Endometrium (tissue), 2 donors: Measurements from ENCODE around the gene CGNL1.

Experiments used
- FAIRE-seq: peaks from 2 replicates; lab custom pipeline; 2012; peaks lifted over from hg19 to GRCh38; lab: Jason Lieb, UNC
- donor health status: control.
- donor health status: control.

The CGNL1 gene

DNA sequence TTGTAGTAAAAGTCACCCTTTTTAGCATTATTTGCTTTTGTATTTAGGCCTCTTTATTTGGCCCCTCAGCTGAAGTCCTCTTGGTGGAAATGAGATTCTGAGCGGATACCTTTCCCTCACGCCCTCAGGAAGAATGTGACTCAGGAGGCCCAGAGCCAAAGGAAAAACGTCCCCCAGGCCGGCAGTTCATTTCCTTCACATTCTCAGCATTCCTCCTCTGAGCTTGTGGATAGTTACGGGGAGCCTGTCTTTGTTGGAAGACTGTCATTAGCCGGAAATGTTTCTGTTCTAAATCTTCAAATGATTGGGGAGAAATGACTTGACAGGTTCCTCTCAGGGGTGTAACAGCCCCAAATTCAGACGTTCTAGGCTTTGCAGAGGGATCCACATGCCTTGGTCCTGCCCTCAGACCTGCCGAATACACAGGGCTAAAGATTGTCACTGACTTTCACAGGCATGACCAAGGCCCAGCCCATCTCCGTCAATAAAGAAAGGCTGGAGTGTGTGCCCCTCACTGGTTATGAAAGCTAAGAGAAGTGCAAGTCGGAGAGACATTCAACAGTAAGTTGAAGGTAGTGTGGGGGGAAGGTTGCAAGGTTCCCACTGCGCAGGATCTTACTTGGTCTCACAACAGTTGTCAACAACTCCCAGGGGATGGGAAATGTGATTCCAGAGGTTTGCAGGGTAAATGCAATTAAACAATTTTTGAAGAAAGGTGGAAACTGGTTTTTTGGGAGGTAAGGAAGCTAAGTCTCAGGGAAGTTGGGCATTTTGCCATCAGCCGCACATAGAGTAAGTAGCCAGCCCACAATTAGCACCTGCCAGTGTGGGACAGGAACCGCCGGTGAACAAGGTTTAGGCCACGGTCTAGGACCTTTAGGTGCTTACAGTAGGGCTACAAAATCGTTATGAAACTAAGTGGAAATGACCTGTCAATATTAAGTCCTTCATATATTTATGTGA is 175.7 kb downstream of the CGNL1 start:
- no peak for FAIRE-seq

DNA sequence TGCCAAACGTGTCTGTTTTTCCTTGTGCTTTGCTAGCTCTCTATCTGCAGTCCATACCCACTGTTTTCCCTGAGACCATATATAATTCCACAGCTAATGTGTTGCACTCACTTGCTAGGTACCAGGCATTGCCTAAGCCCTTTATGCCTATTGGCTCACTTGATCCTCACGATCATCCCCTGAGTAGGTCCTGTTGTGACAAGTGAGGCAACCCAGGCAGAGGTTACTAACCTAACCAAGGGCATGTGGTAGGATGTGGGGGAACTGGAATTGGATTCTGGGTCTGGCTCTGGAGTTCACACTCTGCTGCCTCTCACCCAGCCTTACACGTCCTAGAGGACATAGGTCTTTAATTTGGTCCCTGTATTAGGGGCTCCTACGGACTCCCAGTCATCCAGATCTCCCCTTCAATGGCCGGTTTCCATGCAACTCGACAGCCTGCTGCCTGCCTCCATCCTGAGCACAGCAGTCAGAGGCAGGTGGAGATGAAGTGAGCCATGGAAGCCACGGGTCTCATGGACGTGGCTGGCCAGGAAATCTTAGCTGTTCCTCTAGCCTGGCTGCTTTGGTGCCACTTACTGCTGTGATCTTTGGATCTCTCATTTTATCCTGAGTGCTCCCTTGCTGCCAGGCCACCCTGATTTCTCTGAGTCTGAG is 176.5 kb downstream of the CGNL1 start:
- no peak for FAIRE-seq

DNA sequence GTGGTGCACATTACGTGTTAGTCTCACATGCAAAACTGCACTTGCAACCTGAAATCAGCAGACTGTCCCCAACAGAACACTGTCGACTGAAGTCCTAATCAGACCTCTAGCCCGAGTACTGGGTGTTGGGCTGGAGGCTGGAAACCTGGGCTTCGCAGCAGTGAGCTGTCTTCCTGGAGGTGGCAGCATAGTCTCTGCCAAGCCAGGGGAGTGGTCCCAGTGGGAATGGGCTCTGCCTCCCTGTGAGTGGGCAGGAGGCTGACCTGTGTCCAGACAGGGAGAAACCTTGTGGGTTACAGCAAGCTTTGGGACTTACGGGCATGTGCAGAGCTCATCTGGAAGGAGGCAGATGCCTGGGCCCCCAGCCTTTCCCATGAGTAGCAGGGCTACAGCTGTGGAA is 177.2 kb downstream of the CGNL1 start:
- FAIRE-seq, result no peak

DNA sequence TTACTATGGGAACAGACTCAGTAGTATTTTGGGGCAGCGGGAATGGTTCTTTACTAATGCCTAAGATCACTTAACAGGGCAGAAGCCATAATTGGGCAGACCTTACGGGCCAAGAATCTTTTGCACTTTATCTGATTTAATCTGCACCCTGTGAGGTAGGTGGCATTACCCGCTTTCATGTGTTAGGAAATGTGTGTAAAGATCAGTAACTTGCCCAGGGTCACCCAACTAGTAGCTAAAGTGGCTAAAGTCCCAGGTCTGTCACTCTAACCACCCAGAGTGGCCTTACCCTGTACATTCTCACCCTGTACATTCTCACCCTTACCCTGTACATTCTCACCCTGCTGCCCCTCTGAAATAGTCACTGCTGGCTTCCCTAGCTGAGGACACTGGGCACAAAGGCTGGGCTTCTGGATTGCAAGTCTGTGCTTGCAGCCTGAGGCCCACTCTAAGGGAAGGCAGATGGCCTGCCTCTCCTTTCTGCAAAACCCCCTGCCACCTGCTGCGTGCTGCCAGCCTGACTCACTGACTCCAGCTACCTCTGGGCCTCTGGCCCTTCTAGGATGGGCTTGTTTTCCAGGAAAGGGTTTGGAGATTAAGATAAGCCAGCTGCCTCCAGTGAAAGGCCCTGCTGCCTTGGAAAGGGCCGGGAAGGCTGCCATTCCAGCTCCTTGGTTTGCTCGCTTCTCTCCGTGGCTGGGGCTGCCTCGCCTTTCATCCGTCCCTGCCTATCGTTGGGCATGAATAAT is 177.9 kb downstream of the CGNL1 start:
- no peak for FAIRE-seq

DNA sequence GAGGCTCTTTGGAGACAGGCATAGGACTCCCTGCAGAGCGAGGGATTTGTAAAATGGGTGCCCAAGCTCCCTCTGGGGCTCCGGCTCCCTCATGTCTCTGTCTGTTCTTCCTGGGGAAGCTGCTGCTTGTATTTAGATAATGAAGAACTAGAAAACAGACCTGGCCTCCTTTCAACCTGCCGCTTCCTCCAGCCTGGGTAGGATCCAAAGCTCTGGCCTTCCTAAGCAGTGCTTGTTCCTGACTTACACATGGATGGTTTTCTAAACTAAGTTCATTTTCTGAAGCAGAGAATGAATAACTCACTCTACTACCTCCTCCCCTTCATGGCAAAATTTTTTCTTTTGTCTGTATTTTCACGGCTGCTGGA is 178.5 kb downstream of the CGNL1 start:
- no peak for FAIRE-seq

DNA sequence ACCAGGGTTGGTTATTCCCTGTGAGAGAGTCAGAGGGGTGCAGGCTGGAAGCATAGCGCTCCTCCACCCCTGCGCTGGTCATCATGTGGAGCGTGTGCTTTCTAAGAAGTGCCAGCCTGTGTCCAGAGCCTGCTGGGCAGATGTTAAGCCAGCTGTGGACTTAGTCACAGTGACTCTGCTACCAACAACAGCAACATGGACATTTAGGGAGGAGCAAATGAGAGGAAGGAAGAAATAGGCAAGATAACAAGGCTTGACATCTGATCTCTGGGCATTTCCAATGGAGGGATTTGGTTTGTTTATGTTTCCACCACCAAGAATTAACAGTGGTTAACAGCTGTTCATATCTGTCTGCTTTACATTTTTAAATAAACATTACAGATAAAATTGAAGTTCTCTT is 179.0 kb downstream of the CGNL1 start:
- FAIRE-seq, result no peak

DNA sequence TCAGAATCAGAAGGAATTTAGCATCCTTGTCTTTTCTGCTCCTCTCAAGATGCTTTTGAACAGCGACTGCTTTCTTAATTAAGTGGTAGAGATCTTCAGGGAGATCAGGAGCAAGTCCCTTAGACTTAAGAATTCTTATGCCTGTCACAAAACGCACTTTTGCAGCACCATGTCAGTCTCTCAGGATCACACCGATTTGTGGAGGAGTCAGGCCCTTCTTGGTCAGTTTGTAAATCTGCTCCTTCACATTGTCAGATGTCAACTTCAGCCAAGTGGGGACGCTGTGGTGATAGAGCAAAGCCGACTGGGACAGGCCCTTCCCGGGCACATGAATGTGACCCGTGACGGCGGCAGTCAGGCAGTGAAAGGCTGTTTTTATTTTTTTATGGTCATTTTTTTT is 179.7 kb downstream of the CGNL1 start:
- FAIRE-seq, result no peak

DNA sequence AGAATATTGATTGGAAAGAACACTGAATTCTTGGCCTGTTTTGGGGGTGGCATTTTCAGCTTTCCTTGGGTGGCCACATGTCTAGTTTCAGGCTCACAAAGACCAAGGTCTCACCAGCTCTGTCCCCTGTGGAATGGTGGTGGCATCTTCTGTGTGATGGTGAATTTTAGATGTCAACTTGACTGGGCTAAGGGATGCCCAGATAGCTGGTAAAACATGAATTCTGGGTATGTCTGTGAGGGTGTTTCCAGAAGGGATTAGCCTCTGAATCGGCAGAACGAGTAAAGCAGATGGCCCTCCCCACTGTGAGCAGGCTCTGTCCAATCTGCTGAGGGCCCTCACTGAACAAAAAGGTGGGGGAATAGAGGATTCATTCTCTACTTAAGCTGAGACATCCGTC is 181.0 kb downstream of the CGNL1 start:
- FAIRE-seq, result no peak

DNA sequence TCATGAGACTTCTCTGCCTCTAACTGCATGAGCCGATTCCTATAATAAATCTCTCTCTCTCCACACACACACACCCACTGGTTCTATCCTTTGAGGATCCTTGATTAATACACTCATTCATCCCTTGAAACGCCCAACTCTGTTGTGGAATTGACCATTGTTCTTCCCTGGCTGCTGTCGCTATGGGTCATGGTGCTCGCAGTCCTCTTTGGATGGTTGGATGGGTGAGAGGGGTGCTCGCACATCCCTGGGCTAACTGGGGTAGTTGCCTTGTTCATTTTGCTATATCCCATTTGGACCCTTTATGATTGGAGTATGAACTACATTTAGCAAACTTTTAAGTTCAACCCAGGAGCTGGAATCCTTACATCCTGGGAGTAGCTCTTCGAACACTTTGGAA is 181.5 kb downstream of the CGNL1 start:
- FAIRE-seq, result no peak

DNA sequence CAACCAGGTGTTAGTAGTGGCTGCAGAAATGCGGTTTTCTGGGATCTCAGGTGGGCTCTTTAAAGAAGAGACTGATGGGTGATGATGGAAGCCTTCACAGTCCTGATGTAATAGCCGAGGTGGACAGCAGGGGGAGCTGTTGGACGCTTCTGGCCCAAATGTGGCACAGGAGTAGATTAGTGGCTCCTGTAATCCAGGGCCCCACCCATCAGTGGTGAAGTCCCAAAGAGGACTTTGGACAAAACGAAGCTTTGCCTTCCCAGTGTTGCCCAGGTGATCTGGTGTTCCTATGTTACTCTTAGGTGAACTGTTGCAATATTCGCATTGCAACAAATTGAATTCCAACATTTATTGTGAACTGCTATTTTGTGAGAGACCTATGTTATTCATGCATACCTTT is 183.6 kb downstream of the CGNL1 start:
- no peak for FAIRE-seq

DNA sequence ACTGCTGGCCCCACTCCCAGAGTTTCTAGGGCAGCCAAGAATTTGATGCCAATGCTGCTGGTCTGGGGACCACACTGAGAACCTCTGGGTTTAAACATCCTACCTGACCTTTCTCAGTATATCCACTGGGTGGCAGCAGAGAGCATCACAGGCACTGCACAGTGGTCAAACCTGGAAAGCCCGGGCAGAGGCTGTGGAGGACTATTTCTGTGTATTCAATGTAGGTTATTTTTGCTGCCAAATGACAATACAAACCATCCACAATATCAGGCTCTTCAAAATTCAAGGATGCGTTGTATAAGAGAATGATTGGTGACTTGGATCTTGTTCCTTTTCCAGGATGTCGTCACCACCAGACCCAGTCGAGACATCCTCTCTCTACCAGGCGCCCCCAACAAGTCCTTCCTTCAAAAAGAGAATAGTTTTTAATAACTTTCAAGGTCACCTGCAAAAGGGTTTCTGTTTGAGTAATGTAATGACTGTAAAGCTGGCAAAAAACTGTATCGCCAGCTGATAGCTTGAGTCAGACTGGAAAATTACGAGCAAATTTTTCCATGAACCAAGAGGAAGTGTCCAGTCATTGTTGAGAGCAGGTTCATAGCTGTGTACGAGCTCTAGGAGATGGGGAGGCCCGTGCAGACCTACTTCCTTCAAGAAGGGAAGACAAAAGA is 184.9 kb downstream of the CGNL1 start:
- FAIRE-seq, result peak; percentile 66

DNA sequence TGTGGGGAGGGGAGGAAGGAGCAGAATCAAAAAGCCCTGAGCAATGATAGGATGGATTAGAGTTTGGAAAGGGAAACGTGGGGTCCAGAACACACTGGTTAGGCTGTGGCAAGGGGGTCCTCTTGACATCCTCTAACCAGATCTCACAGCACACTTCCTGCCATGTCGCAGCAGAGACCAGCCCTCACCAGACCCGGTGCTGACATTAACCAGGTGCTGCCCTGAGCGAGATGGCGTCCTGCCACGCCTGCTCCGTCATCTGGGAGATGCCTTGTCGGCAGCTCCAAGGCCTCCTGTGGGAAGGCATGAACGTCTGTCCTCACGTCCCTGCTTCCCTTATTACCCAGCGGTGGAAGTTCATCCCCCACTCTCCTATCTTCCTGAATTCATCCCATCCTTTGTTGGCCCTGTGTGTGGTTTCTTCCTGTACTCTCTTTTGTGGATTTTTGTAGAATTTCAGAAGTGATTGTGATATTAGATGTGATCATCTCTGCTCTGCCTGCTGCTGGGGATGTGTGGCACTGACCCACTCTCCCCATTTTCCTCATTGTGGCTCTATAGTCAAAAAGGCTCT is 186.0 kb downstream of the CGNL1 start:
- FAIRE-seq, result no peak

DNA sequence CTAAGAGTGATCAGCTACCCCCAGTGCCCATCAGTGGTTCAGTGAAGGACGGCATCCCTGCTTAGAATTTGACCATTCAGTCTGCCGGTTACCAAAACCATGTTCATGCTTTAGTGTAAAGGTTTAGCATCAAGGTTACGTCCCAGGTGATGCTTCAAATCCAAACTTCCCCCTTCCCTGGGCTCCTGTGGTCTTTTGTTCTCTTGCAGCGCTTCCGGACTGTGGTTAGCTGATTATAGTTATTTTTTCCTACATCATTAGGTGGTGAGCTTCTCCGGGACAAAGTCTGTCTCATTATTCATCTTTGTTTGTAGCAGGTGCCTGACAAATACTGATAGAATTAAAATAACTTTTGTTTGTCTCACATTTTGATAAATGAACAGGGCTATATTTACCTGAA is 187.1 kb downstream of the CGNL1 start:
- FAIRE-seq, result no peak

DNA sequence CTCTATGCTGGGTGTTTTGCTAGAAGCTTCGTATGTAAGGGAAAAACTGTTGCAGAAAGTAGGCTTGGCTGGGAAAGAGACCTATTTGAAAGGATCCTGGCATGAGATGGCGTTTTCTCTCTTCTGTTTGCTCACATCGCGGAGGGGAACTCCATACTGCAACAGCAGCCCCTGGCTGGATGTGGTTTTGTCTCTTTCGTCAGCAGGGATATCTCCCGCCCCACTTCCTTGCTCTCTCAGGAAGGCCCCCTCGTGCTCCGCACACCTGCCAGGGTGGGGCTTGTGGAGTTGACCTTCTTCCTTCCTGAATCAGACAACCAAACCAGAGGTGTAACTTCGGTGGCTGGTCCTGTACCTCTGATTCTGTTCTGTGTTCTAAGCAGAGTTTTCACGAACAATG is 189.0 kb downstream of the CGNL1 start:
- no peak for FAIRE-seq

DNA sequence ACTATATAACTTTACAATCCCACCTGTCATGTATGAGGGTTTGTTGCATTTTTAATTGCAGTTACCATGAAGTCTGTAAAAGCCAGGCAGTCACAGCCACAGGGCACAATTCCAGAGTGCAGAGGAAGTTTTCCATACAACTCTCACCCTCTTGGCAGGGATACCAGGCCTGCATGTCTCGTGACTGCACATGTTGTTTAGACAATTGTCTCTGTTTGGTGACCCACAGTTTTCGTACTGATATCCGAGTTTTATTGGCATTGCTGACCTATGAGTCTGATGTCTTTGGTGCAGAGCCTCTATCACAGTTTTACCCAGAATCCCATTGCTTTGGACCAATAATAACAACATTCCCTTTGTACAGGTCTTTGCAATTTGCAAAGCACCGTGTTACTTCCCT is 190.5 kb downstream of the CGNL1 start:
- FAIRE-seq, result no peak

DNA sequence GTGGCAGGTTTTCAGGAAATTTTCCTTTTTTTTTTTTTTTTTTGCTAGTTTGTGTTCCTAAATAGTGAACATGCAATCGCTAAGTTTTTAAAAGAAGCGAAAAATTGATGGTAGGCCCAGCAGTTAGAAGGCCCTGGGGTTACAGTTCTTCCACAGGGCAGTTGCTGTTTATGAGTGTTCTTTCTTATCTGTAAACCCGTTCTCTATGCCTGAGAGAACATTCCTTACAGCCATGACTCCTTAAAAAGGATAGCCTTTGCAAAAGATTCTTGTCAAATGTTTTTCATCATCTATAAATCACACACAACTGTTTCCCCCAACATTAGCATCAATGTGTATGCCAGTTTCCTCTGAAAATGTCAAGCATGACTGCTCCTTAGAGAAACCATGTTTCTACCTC is 191.6 kb downstream of the CGNL1 start:
- FAIRE-seq, result no peak

DNA sequence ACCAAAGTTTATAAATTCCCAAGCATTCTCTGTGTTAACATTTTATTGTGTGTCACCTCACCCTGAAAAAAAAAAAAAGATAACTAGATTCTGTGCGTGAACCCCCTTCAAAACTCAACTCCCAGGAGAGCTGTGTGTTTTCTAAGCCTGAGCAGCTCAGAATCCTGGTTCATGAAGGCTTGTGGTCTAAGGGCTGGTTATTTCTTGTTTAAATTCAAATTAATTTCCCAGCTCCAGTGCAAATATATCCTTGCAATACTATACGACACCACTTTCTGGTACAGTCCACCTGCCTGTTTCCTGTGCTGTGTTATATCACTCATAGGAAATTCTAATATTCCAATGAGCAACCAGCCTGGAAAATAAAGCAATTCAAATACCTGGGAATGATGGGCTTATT is 192.0 kb downstream of the CGNL1 start:
- FAIRE-seq, result no peak

DNA sequence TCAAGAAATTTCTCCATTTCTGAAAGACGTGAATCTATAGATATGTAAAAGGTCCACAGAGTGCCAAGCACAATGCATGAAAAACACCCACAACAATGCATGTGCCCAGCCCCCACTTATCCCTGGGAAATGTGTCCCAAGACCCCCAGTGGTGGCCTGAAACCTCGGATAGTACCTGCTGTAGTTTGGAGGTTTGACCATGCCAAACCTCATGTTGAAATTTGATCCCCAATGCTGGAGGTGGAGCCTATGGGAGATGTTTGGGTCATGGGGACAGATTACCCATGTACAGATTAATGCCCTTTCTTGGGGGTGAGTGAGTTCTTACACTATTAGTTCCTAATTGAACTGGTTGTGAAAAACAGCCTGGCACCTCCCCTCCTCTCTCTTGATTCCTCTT is 194.0 kb downstream of the CGNL1 start:
- no peak for FAIRE-seq

DNA sequence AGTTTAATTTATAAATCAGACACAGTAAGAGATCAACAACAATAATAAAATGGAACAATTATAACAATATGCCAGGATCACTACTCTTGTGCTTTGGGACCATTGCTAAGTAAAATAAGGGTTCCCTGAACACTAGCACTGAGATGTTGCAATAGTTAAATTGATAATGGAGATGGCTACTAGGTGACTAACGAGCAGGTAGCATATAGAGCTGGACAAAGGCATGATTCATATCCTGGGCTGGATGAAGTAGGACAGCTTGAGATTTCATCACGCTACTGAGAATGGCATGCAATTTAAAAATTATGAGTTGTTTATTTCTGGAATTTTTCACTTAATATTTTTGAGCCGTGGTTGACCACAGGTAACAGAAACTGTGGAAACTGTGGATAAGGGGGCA is 194.7 kb downstream of the CGNL1 start:
- no peak for FAIRE-seq

DNA sequence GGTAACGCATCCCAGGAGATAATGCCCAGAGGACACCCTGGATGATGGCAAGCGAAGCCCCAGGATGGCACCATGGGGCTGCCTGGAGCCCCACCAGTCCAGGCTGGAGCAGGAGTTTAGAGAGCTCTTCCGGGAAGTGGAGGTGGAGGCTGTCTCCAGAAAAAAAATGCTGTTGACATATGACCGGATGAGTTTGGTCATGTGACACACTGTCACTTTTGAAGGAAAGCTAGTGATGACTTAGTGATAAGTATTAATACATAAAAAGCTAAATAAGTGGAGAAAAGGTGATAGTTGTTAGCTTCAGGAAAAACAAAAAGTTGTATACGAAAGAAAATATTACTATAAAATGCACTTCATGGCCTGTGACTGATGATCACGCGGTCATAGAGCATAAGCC is 195.4 kb downstream of the CGNL1 start:
- FAIRE-seq, result no peak

DNA sequence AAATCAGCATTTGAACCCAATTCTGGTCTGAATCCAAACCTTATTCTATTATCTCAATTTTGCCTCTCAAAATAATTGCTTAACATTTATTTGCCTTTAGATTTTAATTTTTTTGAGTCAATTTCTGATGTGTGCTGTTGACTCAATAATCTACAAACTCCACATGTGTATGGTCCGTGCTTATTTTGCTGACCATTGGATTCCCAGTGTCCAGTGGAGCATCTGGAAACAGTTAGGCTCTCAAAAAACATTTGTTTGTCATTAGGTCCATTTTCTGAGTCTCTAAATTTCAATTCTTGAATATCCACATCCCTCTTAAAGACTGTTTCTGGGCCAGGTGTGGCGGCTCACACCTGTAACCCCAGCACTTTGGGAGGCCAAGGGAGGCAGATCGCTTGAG is 196.2 kb downstream of the CGNL1 start:
- peak; percentile 97 for FAIRE-seq

DNA sequence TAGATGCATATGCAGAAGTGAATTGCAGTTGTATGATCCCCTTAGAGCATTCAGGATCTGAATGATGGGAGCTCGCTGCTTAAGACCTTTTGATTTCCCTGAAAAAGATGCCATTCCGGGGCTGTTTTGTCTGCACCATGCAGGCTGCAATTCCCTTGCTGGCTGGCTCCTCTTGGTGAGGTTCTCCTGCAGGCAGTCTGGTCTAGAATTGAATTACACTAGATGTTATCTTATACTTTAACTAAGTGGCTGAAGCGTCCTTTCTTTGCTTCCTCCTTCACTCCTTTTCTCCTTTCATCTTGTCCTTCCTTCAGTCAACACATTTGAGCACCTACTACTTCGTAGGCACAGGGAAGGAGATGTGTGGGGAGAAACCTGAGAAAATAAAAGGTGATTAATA is 196.8 kb downstream of the CGNL1 start:
- FAIRE-seq, result no peak
